ENCODE data around the gene MAP2K1. TPM values are rescaled to one million over a fixed set of nuclear protein-coding genes. Genes with fewer than 3 reads are reported as not detected.

MAP2K1 gene
- total and polyA plus RNA-seq, 2 experiments from 2014 or later = 20.1 to 46.3 TPM

DNA sequence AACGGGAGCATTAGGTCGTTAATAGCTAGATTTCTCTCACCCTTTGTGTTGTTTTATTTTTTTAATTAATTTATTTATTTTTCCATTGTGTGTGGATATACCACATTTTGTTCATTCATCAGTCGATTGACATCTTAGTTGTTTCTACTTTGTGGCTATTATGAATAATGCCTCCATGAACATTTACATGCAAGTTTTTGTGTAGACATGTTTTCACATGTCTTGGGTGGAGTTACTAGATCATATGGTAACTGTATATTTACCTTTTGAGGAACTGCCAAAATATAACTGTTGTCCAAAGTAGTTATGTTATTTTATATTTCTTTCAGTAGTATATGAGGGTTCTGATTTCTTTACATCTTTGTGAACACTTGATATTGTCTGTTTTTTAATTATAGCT is 137.2 kb downstream of the MAP2K1 start:
- Histone ChIP-seq H3K79me2 (no peaks in the 10 kb centered on the region), H3K36me3 (replicated peaks; ENCODE audit: insufficient read depth, low read depth) (no peaks in the 10 kb centered on the region), H3K4me2 (no peak overlapping the region), H3K4me1 (ENCODE audit: insufficient read depth) (no peaks in the 10 kb centered on the region), H3K27ac (no peak overlapping the region), H3K9me3 (ENCODE audit: low read depth) (no peaks in the 10 kb centered on the region), H3K4me3 (no peak overlapping the region), H3K9me2 (replicated peaks; ENCODE audit: insufficient read depth) (no peaks in the 10 kb centered on the region), H4K20me1 (ENCODE audit: insufficient read depth, poor library complexity, severe bottlenecking) (no peaks in the 10 kb centered on the region), H2AFZ (no peak overlapping the region), H3K27me3 (no peaks in the 10 kb centered on the region)
- no peak for TF ChIP-seq EZH2phosphoT487 (IDR thresholded peaks at IDR 0.05; ENCODE audit: low read depth, severe bottlenecking, unreplicated experiment)
- TF ChIP-seq EZH2 (IDR thresholded peaks at IDR 0.05; ENCODE audit: borderline replicate concordance) = no peak
- TF ChIP-seq CTCF (IDR thresholded peaks at IDR 0.05; ENCODE audit: poor library complexity) = no peak
- 95% methylated on average over 3 of the region's 3 CpGs for WGBS (ENCODE audit: low lambda C conversion rate, missing lambda C conversion rate)
- no peak for DNase-seq (ENCODE audit: low spot score)

DNA sequence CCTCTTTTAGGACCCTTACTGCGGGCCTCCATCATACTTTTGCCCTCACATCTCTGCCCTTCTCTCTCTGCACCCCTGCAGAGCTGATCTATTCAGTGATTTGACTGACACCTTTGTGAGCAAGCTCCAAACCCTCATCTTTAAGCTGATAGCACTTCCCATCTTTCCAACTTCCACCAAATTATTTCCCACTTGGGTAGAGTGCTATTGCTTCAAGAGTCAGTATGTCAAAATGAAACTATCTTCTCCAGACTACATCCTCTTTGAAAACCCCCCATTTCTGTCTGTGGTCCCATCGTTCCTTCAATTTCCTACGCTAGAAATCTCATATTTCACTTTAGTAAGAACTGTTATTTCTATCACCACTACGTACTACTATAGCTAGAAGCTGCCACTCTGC is 138.1 kb downstream of the MAP2K1 start:
- H3K36me3 ChIP-seq (replicated peaks; ENCODE audit: insufficient read depth, low read depth) = no peaks in the 10 kb centered on the region
- no peaks in the 10 kb centered on the region for H3K27me3 ChIP-seq
- no peaks in the 10 kb centered on the region for H4K20me1 ChIP-seq (ENCODE audit: insufficient read depth, poor library complexity, severe bottlenecking)
- 98% methylated on average over 4 of the region's 4 CpGs for WGBS (ENCODE audit: low lambda C conversion rate, missing lambda C conversion rate)
- H3K9me2 ChIP-seq (replicated peaks; ENCODE audit: insufficient read depth) = no peaks in the 10 kb centered on the region
- H3K27ac ChIP-seq = no peak overlapping the region
- no peak overlapping the region for H2AFZ ChIP-seq
- no peaks in the 10 kb centered on the region for H3K9me3 ChIP-seq (ENCODE audit: low read depth)
- H3K4me3 ChIP-seq = no peak overlapping the region
- H3K4me1 ChIP-seq (ENCODE audit: insufficient read depth) = no peaks in the 10 kb centered on the region
- H3K4me2 ChIP-seq = no peak overlapping the region
- TF ChIP-seq CTCF (IDR thresholded peaks at IDR 0.05; ENCODE audit: poor library complexity) (no peak), EZH2 (IDR thresholded peaks at IDR 0.05; ENCODE audit: borderline replicate concordance) (no peak), EZH2phosphoT487 (IDR thresholded peaks at IDR 0.05; ENCODE audit: low read depth, severe bottlenecking, unreplicated experiment) (no peak)
- no peak for DNase-seq (ENCODE audit: low spot score)
- no peaks in the 10 kb centered on the region for H3K79me2 ChIP-seq

- Histone ChIP-seq H4K20me1 (ENCODE audit: insufficient read depth, poor library complexity, severe bottlenecking) (no peaks in the 10 kb centered on the region), H3K4me1 (ENCODE audit: insufficient read depth) (no peaks in the 10 kb centered on the region), H3K4me2 (no peak overlapping the region), H2AFZ (no peak overlapping the region), H3K79me2 (no peaks in the 10 kb centered on the region), H3K27ac (no peak overlapping the region), H3K9me3 (ENCODE audit: low read depth) (no peaks in the 10 kb centered on the region), H3K4me3 (no peak overlapping the region), H3K9me2 (replicated peaks; ENCODE audit: insufficient read depth) (peaks cover 3% of the 10 kb centered on the region), H3K27me3 (no peaks in the 10 kb centered on the region), H3K36me3 (replicated peaks; ENCODE audit: insufficient read depth, low read depth) (no peaks in the 10 kb centered on the region)
- no peak for TF ChIP-seq CTCF (IDR thresholded peaks at IDR 0.05; ENCODE audit: poor library complexity)
- no peak for TF ChIP-seq EZH2 (IDR thresholded peaks at IDR 0.05; ENCODE audit: borderline replicate concordance)
- TF ChIP-seq EZH2phosphoT487 (IDR thresholded peaks at IDR 0.05; ENCODE audit: low read depth, severe bottlenecking, unreplicated experiment) = no peak
- no peak for DNase-seq (ENCODE audit: low spot score)
- 95% methylated on average over 9 of the region's 9 CpGs for WGBS (ENCODE audit: low lambda C conversion rate, missing lambda C conversion rate)
Observed at GRCh38 chr15:66535056-66535455, 148.3 kb downstream of the MAP2K1 start.

Small RNAs within 50 kb of the gene (microRNA-seq; reads per million reads assigned to microRNA genes)
- gene MIR4512 = not detected

Small RNAs within 50 kb of the gene (small RNA-seq; reads per million reads assigned to genes)
- gene ATP5MFP6 (not detected), gene MIR4512 (not detected), gene RF00019 (not detected), gene RF01159 (not detected), gene SCARNA14 (5.5 reads per million, percentile 93 among the genes with 10 or more reads in this experiment), gene SNORD16 (not detected), gene SNORD18A (not detected), gene SNORD18B (not detected), gene SNORD18C (not detected)

Other genes with a start within 250 kb of the MAP2K1 start
- gene MEGF11, start 133.2 kb upstream of the MAP2K1 start, total RNA-seq = 0.07 and 0.12 TPM in 2 replicates
- gene MEGF11, start 133.2 kb upstream of the MAP2K1 start, polyA plus RNA-seq = 0.25 TPM in 1 of 2 replicates, not detected in the other
- 29.5 and 34.4 TPM in 2 replicates for gene DIS3L, start 93.3 kb upstream of the MAP2K1 start, total RNA-seq
- gene DIS3L, start 93.3 kb upstream of the MAP2K1 start, polyA plus RNA-seq = 18.6 and 20.3 TPM in 2 replicates
- gene TIPIN, start 30.2 kb upstream of the MAP2K1 start, total RNA-seq = 5.4 and 6.2 TPM in 2 replicates
- gene TIPIN, start 30.2 kb upstream of the MAP2K1 start, polyA plus RNA-seq = 6.4 and 7.2 TPM in 2 replicates
- 23.2 and 30.9 TPM in 2 replicates for gene SNAPC5, start 110.8 kb downstream of the MAP2K1 start, total RNA-seq
- 27.6 and 36.6 TPM in 2 replicates for gene SNAPC5, start 110.8 kb downstream of the MAP2K1 start, polyA plus RNA-seq
- 3,351 and 3,774 TPM in 2 replicates for gene RPL4, start 117.9 kb downstream of the MAP2K1 start, total RNA-seq
- 698 and 758 TPM in 2 replicates for gene RPL4, start 117.9 kb downstream of the MAP2K1 start, polyA plus RNA-seq
- 10.8 and 17.8 TPM in 2 replicates for gene ZWILCH, start 118.4 kb downstream of the MAP2K1 start, total RNA-seq
- gene ZWILCH, start 118.4 kb downstream of the MAP2K1 start, polyA plus RNA-seq = 9.8 and 10.3 TPM in 2 replicates
- not detected in 2 replicates for gene LCTL, start 179.1 kb downstream of the MAP2K1 start, total RNA-seq
- gene LCTL, start 179.1 kb downstream of the MAP2K1 start, polyA plus RNA-seq = 0.05 and 1.8 TPM in 2 replicates

All from hepatocyte (in vitro differentiated cells).